Naive B cell (primary cell): ENCODE measurements around the gene C20orf144. TPM values are rescaled to one million over a fixed set of nuclear protein-coding genes. Genes with fewer than 3 reads are reported as not detected.

Experiments
- ATAC-seq, 2 donors: fragments of 150-1000 bp; cut with Tn5 transposase; 2 replicates each; pipeline ENCODE4 v1.10.0; 2021; ENCODE audit warnings: low read depth in 2 of 2, mild to moderate bottlenecking in 2 of 2, moderate library complexity in 2 of 2
- DNase-seq: peaks from one replicate; pipeline ENCODE4 v3.0.0; 2022
- H3K27ac Mint-ChIP-seq, 6 donors: one replicate each; pipeline ENCODE4 v1.8.0; 2020 to 2022; ENCODE audit warnings: mild to moderate bottlenecking in 6 of 6, mixed read lengths in 6 of 6, moderate library complexity in 5 of 6, inconsistent platforms in 2 of 6
- H3K27me3 Mint-ChIP-seq, 3 donors: one replicate each; pipeline ENCODE4 v1.8.0; 2021 to 2022; ENCODE audit warnings: mixed read lengths in 3 of 3, mild to moderate bottlenecking in 1 of 3
- H3K36me3 Mint-ChIP-seq, 2 donors: one replicate each; pipeline ENCODE4 v1.8.0; 2020 to 2022; ENCODE audit warnings: mixed read lengths in 2 of 2, inconsistent platforms in 1 of 2, mild to moderate bottlenecking in 1 of 2
- H3K4me1 Mint-ChIP-seq, 3 donors: one replicate each; pipeline ENCODE4 v1.8.0; 2020 to 2022; ENCODE audit warnings: mixed read lengths in 3 of 3, inconsistent platforms in 1 of 3, mild to moderate bottlenecking in 1 of 3, moderate library complexity in 1 of 3
- H3K4me3 Mint-ChIP-seq, 8 donors: one replicate each; pipeline ENCODE4 v1.8.0; 2020 to 2022; ENCODE audit warnings: mild to moderate bottlenecking in 8 of 8, mixed read lengths in 8 of 8, moderate library complexity in 8 of 8, inconsistent platforms in 2 of 8
- H3K9me3 Mint-ChIP-seq, 7 donors: one replicate each; pipeline ENCODE4 v1.8.0; 2020 to 2022; ENCODE audit warnings: mixed read lengths in 7 of 7, mild to moderate bottlenecking in 5 of 7, inconsistent platforms in 2 of 7, moderate library complexity in 1 of 7
- polyA plus RNA-seq, 6 donors: library from polyadenylated mRNA; unstranded; fragments of 300-500 nt; fragmentation: Illumina TruSeq; gene quantifications; one replicate each; pipeline ENCODE4 v1.2.3, GENCODE V29; 2021; ENCODE audit warnings: low read depth in 6 of 6

C20orf144 gene
- polyA plus RNA-seq, 6 donors from 2014 or later: not detected

DNA sequence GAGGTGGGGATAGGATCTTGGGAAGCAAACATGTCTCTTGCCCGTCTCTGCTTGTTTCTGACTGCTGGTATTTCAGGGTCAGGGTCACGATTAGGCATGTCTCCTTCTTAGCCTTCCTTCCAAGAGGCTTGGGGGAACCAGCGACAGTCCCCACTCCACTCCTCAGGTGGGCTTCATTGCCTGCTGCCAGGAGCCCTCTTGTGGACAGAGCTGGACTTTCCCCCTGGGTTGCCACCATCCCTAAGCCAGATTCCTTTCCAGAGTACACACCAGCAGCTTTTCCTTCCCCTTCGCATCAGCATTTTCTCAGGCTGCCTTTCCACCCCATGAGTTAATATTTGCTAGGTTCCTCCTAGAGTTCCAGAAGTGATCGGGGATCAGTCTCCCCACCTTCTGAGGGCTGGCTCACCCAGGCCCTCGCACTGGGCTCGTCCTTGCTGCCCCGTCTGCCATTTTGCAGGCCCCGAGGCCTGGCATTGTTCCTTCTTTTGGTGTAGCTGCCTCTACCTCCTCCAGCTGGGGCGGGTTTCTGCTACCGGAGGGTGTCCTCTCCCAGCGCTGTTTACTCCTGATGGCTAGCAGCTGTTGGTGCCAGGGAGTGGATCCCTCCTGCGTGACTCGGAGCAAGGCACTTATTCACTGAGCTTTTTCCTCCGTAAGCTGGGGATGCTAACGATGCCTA, 8.8 kb upstream of the C20orf144 start:
- no peak overlapping the region for H3K4me3 Mint-ChIP-seq

DNA sequence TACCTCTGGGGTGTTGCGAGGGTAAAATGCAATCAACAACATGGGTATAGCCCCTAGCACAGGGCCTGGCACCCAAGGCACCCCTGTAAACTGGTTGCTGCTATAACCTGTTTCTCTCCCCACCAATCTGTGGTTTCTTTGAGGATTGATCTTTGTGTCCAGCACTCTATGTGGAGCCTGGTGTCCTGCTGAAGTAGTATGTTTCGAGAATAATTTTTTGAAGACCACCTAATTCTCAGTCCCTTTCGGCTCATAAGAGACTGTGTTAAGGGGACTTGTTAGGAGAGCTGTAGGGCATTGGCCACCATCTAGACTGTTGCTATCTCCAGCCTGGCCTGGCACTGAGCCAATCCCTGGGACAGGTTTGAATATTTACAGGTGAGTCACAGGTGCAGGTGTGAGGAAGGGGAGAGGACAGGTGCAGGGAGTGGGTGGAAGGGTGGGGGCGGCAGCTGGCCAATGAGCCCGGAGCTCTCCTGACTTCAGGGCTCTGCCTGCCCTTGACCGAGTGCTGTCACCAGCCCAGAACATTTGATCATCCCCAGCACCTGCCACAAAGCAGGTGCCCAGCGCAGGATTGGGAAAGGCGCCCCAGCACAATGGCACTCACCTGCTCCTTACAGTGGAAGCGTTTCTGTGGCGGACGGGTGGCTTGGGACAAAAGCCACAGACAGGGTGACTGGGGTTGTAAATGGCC, 8.1 kb upstream of the C20orf144 start:
- no peaks in the 10 kb centered on the region for H3K36me3 Mint-ChIP-seq
- H3K27me3 Mint-ChIP-seq: no peaks in the 10 kb centered on the region
- peaks cover 0 to 8% (median 6%) of the 10 kb centered on the region in 3 donors for H3K4me1 Mint-ChIP-seq
- H3K4me3 Mint-ChIP-seq: peak overlapping the region in 1 of 8 donors; percentile 63
- no peaks in the 10 kb centered on the region for H3K9me3 Mint-ChIP-seq
- ATAC-seq (no peak), DNase-seq (no peak)
- peak overlapping the region in 2 of 6 donors; percentile 47 to 56 for H3K27ac Mint-ChIP-seq

More for the DNA sequence above, 8.8 kb upstream of the C20orf144 start:
- Mint-ChIP-seq H3K27ac (peak overlapping the region in 3 of 6 donors; percentile 19 to 83 (median 47)), H3K4me1 (peaks cover 0 to 8% (median 6%) of the 10 kb centered on the region in 3 donors), H3K9me3 (no peaks in the 10 kb centered on the region), H3K36me3 (no peaks in the 10 kb centered on the region), H3K27me3 (no peaks in the 10 kb centered on the region)
- ATAC-seq (peak; percentile 71 to 82), DNase-seq (peak; percentile 45)

DNA sequence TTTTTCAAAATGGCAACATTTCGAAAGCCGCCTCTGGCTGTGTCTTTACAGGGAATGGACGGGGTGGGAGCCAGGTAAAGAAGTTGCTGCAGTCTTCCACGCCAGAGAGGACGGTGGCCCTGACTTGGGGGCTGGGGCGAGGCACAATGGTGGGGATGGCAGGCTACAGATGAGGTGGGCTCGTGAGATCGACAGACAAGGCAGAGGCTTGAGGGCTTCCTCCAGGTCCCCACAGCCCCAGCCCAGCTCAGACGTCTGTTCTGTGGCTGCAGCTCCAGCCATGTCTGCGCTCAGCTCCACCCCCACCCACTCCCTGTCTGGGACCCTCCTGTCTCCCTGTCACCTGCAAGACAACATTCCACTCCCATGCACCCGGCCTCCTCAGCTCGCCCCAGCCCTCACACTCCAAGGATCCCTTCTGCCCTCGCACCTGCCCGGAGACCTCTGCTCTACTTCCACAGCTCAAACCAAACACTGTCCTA, 7.4 kb upstream of the C20orf144 start:
- no peak for DNase-seq
- ATAC-seq: no peak
- Mint-ChIP-seq H3K27ac (no peak overlapping the region), H3K4me3 (no peak overlapping the region), H3K9me3 (no peaks in the 10 kb centered on the region), H3K36me3 (no peaks in the 10 kb centered on the region), H3K4me1 (peaks cover 0 to 8% (median 6%) of the 10 kb centered on the region in 3 donors), H3K27me3 (no peaks in the 10 kb centered on the region)

DNA sequence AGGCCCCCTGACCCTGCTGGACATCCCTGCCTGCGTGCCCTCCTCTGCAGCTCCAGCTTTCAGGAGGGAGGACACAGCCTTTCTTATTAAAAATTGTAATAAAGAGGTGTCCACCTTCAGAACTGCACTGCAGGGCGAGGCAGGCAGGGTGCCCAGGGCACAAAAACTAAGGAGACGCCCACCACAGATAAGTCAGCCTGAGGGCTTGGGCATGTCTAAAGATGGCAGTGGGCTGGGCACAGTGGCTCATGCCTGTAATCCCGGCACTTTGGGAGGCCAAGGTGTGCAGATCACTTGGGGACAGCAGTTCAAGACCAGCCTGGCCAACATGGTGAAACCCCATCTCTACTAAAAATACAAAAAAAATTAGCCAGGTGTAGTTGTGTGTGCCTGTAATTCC, 7.0 kb upstream of the C20orf144 start:
- Mint-ChIP-seq H3K27ac (no peak overlapping the region), H3K27me3 (no peaks in the 10 kb centered on the region)

DNA sequence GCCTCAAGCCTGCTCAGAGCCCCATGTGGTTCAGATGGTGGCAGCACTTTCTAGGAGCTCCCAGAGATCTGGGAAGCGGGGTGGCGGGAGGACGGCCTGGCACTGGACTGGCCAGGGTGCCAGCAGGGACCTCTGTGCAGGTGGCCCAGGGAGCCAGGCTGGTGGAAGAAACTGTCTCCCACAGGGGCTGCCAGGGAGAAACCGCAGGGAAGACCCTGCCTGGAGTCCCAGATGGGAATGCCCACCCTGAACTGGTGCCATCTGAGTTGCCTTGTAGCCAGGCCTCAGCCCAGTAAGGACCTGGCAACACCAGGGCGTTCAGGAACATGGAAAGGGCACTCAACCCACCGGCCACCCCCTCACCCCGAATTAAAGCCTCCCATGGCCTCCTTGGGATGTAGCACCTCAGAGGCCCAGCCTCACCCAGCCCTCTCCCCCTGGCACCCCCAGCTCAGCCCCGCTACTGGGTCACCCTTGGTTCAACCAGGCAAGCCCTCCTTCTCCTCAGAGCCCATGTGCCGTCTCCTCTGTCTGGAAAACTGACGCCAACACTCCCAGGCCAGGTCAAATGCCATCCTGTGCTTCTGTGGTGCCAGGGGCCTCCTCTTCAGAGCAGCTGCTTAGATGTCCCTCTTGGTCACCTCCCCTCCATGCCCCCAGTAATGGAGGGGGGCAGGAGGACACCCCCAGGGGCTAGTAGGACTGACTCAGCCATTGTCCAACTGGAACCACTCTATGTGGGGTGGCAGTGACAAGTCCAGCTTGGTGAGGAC, 5.9 kb upstream of the C20orf144 start:
- no peak overlapping the region for H3K4me3 Mint-ChIP-seq
- no peaks in the 10 kb centered on the region for H3K9me3 Mint-ChIP-seq
- H3K27ac Mint-ChIP-seq: peak overlapping the region in 3 of 6 donors; percentile 5 to 94 (median 11)
- no peaks in the 10 kb centered on the region for H3K27me3 Mint-ChIP-seq
- DNase-seq: no peak
- ATAC-seq: no peak
- H3K36me3 Mint-ChIP-seq: no peaks in the 10 kb centered on the region
- H3K4me1 Mint-ChIP-seq: peaks cover 0 to 8% (median 6%) of the 10 kb centered on the region in 3 donors

More for the DNA sequence above, 7.0 kb upstream of the C20orf144 start:
- no peak for ATAC-seq
- no peak overlapping the region for H3K4me3 Mint-ChIP-seq
- H3K4me1 Mint-ChIP-seq: peaks cover 0 to 8% (median 6%) of the 10 kb centered on the region in 3 donors
- H3K36me3 Mint-ChIP-seq: no peaks in the 10 kb centered on the region
- no peaks in the 10 kb centered on the region for H3K9me3 Mint-ChIP-seq
- DNase-seq: no peak

DNA sequence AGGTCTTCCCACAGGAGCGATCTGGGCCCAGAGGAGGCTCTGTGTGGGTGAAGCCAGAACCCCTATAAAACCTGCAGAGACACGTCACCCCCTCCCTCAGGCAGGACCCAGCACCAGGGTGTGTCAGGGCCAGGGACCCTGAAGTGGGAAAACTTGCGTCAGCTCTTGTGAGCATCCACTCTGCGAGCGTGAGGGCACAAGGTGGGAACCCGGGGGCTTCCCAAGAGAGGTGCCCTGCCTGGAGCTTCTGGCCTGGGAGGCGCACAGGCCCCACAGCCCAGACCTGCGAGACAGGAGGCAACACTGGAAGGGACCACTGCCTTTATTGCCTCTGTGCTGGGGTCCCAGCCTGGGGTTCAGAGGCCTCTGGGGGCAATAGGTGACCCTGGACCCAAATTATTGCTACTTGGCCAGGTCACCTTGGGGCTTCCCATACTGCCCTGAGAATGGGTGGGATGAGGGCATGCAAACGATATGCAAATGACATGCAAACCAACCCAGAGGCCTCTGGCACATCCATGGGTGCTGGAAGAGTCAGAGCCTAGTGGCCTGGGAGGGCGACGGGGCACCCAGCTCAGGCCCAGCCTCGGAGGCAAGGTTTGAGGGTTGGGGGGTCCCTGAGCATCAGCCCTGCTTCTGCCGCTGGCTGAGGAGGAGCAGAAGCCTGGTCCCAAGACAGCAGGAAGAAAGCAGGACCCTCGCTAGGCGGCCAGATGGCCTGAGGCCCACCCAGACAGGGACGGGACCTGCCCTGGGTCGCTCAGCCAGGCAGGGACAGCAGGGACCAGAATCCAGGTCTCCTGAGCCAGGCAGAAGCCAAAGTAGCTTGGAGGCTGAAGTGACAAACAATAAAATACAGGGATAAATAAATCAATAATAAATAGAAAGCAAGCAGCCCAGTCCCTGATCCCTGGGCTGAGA, 5.1 kb upstream of the C20orf144 start:
- peak overlapping the region in 1 of 6 donors; percentile 5 for H3K27ac Mint-ChIP-seq
- no peak for DNase-seq
- peaks cover 0 to 8% (median 6%) of the 10 kb centered on the region in 3 donors for H3K4me1 Mint-ChIP-seq
- no peak for ATAC-seq
- H3K27me3 Mint-ChIP-seq: no peaks in the 10 kb centered on the region
- no peaks in the 10 kb centered on the region for H3K36me3 Mint-ChIP-seq
- no peak overlapping the region for H3K4me3 Mint-ChIP-seq
- no peaks in the 10 kb centered on the region for H3K9me3 Mint-ChIP-seq

DNA sequence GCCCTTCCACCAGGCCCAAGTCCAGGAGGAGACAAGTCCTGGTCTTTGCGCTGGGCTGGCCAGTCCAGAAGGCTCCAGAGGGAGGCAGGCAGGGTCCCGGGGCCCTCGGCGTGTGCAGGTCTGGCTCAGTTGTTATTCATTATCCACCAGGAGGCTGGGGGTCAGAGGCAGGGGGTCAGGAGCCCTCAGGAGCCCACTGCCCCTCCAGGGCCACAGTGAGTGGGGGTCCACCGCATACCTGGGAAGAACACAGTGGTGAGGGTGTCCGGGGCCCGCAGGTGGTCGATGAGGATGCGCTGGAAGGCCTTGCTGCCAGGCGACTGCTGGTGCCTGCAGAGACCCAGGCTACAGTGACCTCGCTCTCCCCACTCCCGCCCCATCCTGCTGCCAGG, 4.4 kb upstream of the C20orf144 start:
- H3K27me3 Mint-ChIP-seq: no peaks in the 10 kb centered on the region
- no peaks in the 10 kb centered on the region for H3K36me3 Mint-ChIP-seq
- H3K4me3 Mint-ChIP-seq: no peak overlapping the region
- no peak for DNase-seq
- peak overlapping the region in 1 of 6 donors; percentile 56 for H3K27ac Mint-ChIP-seq
- no peaks in the 10 kb centered on the region for H3K9me3 Mint-ChIP-seq
- ATAC-seq: no peak
- H3K4me1 Mint-ChIP-seq: peaks cover 0 to 11% (median 10%) of the 10 kb centered on the region in 3 donors

DNA sequence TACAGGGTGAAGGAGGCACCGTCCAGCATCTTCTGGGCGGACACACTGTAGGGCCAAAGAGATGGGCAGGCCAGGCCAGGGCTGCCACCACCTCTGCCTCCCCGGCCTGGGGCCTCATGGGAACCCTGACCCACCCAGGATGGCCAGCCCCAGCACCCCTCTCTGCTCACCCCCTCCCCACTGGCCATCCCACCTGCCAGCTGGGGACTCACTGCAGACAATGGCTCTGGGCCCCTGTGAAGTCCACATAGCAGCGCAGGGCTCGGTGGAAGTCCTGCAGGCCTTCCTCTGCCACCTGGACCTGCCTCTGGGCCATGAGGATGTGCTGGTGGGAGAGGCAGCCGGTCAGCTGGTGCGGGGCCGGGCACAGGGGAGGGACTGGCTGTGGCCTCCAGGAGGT, 3.6 kb upstream of the C20orf144 start:
- DNase-seq (no peak), ATAC-seq (no peak)
- H3K4me1 Mint-ChIP-seq: peaks cover 0 to 10% (median 8%) of the 10 kb centered on the region in 3 donors
- H3K9me3 Mint-ChIP-seq: no peaks in the 10 kb centered on the region
- H3K27me3 Mint-ChIP-seq: no peaks in the 10 kb centered on the region
- H3K36me3 Mint-ChIP-seq: no peaks in the 10 kb centered on the region
- no peak overlapping the region for H3K4me3 Mint-ChIP-seq
- no peak overlapping the region for H3K27ac Mint-ChIP-seq

DNA sequence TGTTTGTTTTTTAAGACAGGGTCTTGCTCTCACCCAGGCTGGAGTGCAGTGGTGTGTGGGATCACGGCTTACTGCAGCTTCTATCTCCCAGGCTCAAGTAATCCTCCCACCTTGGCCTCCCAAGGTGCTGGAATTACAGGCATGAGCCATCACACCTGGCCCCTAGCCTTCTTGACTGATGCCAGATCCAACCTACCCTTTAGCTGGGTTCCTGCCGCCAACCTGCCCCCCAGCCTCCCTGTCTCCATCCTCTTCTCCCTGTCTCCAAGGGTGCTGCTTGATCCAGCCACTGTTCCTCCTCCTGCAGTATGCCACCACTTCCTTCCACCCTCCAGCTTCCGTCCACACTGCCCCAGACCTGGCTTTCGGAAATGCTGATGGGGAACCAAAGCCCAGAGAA, 3.2 kb upstream of the C20orf144 start:
- H3K4me3 Mint-ChIP-seq: no peak overlapping the region
- H3K9me3 Mint-ChIP-seq: no peaks in the 10 kb centered on the region
- ATAC-seq: no peak

DNA sequence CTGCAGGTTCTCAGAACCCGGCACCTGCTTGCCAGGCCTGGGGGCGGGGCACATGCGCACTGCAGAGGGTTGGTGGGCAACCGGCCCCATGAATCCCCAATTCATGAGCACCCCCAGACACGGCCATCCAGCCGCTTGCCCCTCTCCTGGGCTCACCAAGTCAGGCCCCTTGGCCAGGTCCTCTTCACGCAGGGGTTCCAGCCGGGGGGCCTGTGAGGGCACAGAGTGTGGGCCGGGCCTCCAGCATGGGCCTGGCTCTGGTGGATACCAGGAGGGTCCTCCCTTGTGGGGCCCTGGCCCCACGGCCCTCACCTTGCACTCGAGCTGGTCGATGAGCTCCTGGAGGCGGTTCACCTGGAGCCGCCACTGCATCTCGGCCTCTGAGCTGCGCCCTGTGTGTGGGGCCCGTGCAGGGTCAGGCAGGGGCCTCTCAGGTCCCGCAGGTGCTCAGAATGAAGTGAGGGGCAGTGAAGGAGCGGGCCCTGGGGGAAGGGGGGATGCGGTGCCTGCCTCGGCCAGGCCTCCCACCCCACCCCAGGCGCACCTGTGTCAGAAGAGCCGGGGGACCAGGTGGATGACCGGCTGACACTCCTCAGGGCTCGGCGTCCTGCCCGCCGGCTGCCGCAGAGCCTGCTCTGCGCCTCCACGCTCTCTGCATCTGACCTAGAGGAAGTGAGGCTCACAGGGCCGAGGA, 2.6 kb upstream of the C20orf144 start:
- H3K9me3 Mint-ChIP-seq: no peaks in the 10 kb centered on the region
- DNase-seq (no peak), ATAC-seq (no peak)
- peaks cover 4 to 16% (median 14%) of the 10 kb centered on the region in 3 donors for H3K4me1 Mint-ChIP-seq
- peak overlapping the region in 1 of 6 donors; percentile 51 for H3K27ac Mint-ChIP-seq
- H3K27me3 Mint-ChIP-seq: no peaks in the 10 kb centered on the region
- no peaks in the 10 kb centered on the region for H3K36me3 Mint-ChIP-seq
- H3K4me3 Mint-ChIP-seq: no peak overlapping the region

More for the DNA sequence above, 3.2 kb upstream of the C20orf144 start:
- Mint-ChIP-seq H3K4me1 (peaks cover 0 to 10% (median 9%) of the 10 kb centered on the region in 3 donors), H3K36me3 (no peaks in the 10 kb centered on the region), H3K27ac (no peak overlapping the region), H3K27me3 (no peaks in the 10 kb centered on the region)
- DNase-seq: no peak

DNA sequence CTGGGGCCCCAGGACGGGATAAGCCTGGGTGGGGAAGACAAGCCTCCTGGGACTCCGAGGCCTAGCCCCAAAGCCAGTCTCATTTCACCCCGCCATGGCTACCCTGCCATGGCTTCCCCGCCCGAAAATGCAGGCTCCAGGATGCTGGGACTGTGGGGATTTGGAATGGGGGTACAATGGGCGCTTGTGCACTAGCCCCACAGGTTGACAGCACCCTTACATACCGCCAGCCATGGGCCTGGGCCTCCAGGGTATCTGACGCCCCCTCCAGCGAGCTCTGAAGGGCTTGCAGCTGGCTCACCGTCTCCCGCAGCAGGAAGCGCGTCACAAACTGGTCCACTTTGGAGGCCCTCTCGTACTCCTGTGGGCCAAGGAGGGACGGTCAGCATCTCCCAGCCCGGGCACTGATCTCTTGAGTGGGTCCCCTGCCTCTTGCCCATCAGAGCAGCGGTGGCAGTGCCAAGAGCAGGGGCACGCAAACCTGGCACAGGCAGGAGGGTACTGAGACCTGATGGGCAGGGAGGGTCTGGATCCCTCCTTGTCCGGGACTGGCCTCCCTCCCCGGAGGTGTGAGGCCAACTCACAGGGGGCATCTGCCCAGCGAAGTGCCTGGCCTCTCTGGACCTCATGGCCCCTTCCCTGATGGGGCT, 2.0 kb upstream of the C20orf144 start:
- H3K27me3 Mint-ChIP-seq: no peaks in the 10 kb centered on the region
- no peak for ATAC-seq
- H3K9me3 Mint-ChIP-seq: no peaks in the 10 kb centered on the region
- peaks cover 9 to 22% (median 20%) of the 10 kb centered on the region in 3 donors for H3K4me1 Mint-ChIP-seq
- H3K4me3 Mint-ChIP-seq: no peak overlapping the region
- DNase-seq: no peak
- peak overlapping the region in 1 of 6 donors; percentile 51 for H3K27ac Mint-ChIP-seq
- H3K36me3 Mint-ChIP-seq: no peaks in the 10 kb centered on the region

DNA sequence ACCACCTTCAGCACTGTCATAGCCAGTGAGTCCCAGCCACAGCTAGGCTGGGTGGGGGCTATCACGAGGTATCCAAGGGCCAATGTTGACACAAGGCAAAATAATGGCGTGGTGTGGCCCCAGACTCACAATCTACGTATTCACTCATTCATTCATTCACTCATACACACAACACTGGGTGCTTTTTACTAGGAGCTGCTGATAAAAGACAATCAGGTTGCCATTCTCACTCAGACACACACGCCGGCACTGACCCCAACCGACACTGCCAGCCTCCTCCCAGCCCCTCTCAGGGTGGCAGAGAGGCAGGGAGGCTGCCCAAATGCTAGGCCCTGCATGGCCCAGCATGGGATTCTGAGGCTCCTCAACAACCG, 1.5 kb upstream of the C20orf144 start:
- no peaks in the 10 kb centered on the region for H3K36me3 Mint-ChIP-seq
- H3K4me3 Mint-ChIP-seq: peak overlapping the region in 1 of 8 donors; percentile 47
- no peaks in the 10 kb centered on the region for H3K27me3 Mint-ChIP-seq
- ATAC-seq (no peak), DNase-seq (no peak)
- peaks cover 9 to 25% (median 22%) of the 10 kb centered on the region in 3 donors for H3K4me1 Mint-ChIP-seq
- H3K27ac Mint-ChIP-seq: no peak overlapping the region
- no peaks in the 10 kb centered on the region for H3K9me3 Mint-ChIP-seq
